Fibroblast of lung (primary cell): ENCODE data around the gene DOK1.

Source experiments
- EZH2 ChIP-seq: IDR thresholded peaks from 2 replicates; pipeline ENCODE4 v1.5.1; 2012; ENCODE audit warnings: low read length, control low read depth, mild to moderate bottlenecking; ENCODE audit errors: missing control alignments
- TF ChIP-seq, protein P1 (sequence below), 2 donors: IDR thresholded peaks in 1 of 2; conservative IDR thresholded peaks in 1 of 2; 1 replicate in 1 of 2; 2 replicates in 1 of 2; pipeline ENCODE4 v1.5.1; 2011 to 2012; ENCODE audit warnings: low read length in 2 of 2, control low read depth in 1 of 2, inconsistent platforms in 1 of 2, low read depth in 1 of 2, mild to moderate bottlenecking in 1 of 2

DNA sequence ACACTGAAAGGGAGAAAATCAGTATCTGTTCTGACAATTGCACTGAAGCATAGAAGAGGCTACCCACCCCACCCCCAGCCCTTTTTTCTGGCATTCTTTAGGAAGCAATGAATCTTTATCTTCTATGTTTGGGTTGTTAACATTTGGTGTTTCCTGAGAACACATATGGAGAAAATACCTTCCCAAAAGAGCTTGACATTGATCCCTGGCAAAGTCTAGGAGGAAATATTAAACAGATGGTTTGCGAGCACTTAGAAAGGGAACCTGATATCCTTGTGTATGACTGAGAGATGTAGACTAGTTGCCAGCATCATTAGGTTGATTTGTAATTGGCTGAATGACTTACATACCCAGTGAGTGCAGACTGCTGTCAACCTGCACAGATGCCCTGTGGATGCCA lies 42.9 kb downstream of the DOK1 start:
- TF ChIP-seq, protein P1, sequence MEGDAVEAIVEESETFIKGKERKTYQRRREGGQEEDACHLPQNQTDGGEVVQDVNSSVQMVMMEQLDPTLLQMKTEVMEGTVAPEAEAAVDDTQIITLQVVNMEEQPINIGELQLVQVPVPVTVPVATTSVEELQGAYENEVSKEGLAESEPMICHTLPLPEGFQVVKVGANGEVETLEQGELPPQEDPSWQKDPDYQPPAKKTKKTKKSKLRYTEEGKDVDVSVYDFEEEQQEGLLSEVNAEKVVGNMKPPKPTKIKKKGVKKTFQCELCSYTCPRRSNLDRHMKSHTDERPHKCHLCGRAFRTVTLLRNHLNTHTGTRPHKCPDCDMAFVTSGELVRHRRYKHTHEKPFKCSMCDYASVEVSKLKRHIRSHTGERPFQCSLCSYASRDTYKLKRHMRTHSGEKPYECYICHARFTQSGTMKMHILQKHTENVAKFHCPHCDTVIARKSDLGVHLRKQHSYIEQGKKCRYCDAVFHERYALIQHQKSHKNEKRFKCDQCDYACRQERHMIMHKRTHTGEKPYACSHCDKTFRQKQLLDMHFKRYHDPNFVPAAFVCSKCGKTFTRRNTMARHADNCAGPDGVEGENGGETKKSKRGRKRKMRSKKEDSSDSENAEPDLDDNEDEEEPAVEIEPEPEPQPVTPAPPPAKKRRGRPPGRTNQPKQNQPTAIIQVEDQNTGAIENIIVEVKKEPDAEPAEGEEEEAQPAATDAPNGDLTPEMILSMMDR (conservative IDR thresholded peaks at IDR 0.05 in 1 of 2, IDR thresholded peaks at IDR 0.05 in 1 of 2; ENCODE audit: low read depth in 1 of 2, low read length in 2 of 2) = no peak
- TF ChIP-seq EZH2 = no peak
